NOMO-1 treated with DMSO at 0.1 percent for 48 hours (cell line): ENCODE measurements around the gene KIAA0930.
"Not testable (repeated sequence)": the region's sequence is repeated elsewhere in the genome, so short reads cannot be mapped to it uniquely, and the experiment has no call there.

Experiments
- DNase-seq: peaks from one replicate; lab custom pipeline; 2025; ENCODE audit not compliant: unreplicated experiment; lab: John Stamatoyannopoulos, UW

The KIAA0930 gene

DNA sequence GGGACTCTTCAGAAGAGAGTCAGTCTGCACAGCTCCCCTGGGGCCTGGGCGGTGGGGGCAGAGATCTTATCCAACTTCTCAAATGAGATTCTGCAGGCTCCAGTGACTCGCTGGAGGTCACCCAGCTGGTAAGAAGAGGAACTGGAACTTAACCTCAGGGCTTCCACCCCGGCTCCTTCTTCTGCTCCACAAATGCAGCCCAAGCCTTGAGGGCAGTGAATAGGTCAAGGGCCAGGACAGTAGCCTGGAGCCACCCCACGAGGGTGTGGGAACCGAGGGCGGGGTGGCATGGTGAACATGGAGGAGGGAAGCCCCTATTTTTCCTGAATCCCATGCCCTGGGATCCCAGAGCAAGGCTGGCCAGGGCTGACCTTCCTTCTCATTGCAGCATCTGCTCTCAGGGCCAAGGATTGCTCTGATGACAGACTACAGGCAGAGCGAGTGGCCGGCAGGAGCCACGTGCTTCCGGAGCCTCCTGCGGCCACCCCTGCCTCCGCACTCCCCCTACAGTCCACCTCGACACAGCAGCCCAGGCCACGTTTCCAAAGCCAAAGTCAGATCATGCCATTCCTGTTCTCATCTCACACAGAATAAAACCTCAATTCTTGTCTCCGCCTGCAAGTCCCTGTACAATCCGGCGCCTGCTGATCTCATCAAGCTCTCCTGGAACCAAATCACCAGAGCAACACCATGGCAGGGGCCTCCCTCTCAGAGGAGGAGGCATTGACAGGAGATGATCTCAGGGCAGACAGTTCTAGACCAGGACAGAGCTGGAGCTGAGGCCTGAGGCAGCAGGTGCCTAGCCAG is 23.0 kb upstream of the KIAA0930 start:
- peak; percentile 88 for DNase-seq

DNA sequence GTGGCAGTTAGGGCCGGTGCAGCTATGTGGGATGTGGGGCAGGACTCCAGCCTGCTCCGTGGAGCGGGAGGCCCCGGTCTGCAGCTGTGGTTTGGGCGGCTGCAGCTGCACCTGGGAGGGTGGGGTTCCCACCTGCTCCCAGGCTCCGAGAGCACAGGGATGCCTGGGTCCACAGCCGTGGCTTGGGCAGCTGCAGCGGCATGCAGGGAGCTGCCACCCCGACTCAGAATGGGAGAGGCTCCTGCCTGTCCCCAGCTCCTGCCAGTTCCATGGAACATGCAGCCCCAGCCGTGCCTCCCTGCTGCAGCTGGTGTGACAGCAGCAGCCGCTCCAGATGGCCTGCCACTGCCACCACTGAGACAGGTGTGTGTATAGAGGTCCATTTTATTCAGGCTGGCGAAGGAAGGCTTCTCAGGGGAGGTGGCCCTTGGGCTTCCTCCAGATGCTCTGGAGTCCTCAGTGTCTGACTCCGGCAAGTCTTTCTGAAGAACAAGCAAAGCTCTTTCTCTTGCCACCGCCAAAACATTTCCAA is 22.3 kb upstream of the KIAA0930 start:
- no peak for DNase-seq

DNA sequence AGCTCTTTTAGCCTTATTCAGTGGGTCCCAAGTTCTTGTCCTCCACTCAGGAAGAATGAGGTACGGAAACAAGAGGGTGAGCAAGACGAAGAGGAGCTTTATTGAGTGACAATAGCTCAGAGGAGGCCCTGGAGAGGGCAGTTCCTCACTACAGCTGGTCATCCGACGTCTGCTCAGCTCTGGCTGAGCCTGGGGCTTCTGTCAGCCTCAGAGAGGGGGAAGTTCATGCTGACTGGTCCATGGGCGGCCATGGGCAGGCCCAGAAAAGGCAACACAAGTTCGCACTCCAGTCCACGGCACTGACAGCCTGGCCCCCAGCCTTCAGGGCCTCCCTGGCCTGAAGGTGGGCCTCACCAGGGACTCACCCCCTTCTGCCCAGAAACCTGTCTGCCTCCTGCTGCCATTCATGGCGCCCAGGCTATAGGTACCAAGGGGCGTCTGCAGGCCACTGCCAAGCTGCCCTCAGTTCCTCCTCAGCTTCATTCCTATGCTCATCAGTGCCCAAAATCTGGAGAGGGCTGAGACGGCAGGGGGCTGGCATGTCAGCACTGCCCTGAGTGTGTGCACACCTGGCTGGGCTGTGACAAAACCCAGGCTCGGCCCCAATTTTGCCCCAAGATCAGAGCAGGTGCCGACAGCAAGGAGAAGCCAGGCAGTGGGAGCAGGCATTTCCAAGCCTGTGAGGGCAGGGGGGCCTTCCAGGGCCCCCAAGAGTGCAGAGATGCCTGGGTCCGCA is 21.7 kb upstream of the KIAA0930 start:
- no peak for DNase-seq

DNA sequence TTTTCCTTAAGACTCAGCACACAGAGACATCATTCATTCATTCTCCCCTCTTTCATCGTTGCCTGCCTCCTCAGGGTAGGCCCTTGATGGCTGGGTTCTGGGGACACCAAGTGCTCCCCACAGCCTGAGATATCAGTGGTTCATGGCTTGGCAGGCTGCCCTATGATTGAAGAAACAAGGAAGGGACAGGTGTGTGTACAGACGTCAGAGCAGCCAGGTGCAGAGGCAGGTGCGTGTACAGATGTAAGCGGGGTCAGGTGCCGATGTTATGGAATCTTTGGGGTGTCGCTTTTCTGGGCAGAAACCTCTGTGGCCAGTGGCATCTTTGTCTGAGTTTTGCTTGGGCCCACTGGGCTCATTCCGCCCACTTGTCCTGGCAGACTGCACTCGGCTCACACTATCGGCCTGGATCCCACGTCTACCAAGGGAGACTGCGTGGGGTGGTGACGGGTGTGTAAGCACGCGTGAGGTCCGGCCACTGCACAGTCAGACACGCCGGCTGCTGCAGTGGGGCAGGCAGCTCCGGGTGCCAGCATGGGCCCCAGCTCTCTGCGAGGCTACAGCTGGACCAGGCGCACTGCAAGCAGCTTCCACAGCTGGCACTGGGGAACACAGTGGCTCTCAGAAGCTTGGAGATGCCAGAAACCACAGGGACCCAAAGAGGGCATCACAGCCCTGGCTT is 20.9 kb upstream of the KIAA0930 start:
- DNase-seq: no peak

DNA sequence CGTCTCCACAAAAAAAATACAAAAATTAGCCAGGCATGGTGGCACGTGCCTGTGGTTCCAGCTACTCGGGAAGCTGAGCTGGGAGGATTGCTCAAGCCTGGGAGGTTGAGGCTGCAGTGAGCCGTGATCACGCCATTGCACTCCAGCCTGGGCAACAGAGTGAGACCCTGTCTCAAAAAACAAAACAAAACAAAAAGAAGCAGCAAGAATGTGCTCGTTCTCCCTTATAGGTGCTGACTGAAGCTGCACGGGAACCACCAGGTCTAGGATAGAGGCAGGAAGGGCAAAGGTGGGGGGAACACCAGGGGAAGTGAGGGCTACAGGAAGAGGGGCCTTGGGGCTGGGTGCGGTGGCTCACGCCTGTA is 19.7 kb upstream of the KIAA0930 start:
- DNase-seq: not testable (repeated sequence)

DNA sequence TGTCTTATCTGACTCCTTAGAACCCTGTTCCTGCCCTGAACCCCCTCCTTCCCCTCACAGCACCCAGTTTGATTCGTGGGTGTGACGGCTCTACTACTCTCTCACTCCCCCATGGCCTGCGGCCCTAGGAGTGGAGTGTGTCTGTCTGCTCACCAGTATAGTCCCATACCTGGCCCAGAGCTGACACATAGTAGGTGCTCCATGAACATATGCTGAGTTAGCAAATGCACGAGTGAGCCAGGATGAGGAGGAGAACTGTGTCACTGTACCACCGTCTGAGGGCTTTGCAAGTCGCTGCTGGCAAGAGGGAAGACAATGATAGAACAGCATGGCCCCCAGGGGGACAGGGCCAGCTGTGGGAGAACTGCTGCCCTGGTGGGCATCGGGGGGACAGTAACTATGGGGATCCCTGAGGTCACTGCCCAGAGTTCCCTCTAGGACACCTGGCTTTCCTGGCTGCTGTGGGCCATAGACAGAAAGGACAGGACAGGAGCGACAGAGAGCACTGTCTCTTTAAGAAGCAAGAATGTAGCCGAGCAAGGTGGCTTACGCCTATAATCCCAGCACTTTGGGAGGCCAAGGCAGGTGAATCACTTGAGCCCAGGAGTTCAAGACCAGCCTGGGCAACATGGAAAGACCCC is 19.2 kb upstream of the KIAA0930 start:
- DNase-seq: no peak

DNA sequence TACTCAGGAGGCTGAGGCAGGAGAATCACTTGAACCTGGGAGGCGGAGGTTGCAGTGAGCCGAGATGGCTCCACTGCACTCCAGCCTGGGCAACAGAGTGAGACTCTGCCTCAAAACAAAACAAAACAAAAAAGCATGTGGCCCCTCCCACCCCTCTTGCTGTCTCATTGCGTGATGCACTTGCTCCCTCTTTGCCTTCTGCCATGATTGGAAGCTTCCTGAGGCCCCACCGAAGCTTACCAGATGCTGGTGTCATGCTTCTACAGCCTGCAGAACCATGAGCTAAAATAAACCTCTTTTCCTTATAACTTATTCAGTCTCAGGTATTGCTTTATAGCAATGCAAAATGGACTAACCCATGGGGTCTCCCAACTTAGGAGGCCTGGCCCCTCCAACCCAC is 17.2 kb upstream of the KIAA0930 start:
- DNase-seq: not testable (repeated sequence)

DNA sequence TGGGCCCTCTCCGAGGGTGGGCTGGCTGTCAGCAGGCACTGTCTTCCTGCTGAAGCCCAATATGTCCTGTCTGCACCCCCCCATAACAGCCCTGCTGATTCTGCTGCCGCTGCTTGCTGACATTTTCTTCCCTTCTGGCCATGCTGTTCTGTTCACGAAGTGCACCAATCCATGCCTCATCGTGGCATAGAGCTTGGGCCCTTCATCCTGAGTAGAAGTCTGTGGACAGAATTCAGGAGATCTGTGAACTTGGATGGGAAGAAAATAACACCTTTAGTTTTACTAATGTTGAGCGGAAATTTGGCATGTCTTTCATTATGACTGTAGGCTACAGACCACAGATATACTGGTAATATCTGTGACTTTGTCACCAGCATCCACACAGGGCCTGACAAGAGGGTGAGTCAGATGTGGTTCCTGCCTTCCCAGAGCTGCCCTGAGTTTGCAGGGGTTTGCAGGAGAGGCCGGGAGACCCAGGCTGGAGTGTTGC is 14.1 kb upstream of the KIAA0930 start:
- DNase-seq: no peak

DNA sequence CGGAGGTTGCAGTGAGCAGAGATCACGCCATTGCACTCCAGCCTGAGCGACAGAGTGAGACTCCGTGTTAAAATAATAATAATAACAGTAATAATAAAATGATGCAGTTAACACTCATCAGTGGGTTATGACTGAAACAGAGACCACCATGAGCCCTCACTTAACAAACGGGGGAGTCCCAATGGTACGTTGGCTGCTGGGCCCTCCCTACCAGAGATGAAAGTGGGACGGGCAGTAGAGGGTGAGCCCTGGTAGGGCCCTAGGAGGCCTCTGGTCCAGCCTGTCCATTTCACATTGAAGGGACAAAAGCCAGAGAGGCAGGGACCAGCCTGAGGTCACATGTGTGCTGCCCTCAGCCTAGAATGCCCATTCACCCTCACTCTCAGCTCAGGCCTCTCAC is 13.7 kb upstream of the KIAA0930 start:
- no peak for DNase-seq

DNA sequence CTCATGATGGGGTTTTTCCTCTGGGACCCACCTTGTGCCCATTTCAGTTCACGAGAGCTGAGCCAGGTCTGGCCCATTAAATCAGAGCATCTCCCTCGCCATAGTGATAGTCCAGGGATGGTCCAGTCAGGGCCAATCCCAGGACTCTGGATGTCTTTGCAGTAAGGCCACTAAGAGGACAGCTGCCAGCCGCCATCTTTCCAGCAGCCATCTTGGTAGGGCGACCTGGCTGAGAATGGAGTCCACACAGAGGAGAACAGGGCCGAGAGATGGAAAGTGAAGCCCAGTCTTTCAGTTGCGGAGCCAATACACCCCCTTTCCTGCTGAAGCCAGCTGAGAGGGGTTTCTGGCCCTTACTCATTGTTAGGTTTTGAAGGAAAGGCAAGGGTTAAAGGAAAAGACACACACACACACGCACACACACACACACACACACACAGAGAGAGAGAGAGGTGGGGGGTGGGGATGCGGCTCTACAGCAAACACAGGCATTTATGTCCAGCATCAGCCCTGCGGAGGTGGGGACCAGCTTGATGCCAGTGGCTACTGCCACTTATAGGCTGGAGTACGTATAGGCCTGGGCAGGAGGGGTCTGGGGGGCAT is 12.4 kb upstream of the KIAA0930 start:
- no peak for DNase-seq

DNA sequence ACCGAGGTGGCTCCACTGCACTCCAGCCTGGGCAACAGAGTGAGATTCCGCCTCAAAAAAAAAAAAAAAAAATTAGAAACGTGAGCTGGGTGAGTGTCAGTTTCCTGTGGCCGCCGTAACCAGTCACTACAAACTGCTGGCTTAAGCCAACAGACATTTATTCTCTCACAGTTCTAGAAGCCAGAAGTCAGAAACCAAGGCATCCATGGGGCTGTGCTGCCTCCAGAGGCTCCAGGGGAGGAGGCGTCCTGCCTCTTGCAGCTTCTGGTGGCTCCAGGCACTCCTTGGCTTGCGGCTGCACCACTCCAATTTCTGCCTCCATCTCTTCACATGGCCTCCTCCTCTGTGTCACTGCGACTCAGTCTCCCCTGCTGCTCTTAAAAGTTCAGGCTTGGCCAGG is 11.1 kb upstream of the KIAA0930 start:
- no peak for DNase-seq

DNA sequence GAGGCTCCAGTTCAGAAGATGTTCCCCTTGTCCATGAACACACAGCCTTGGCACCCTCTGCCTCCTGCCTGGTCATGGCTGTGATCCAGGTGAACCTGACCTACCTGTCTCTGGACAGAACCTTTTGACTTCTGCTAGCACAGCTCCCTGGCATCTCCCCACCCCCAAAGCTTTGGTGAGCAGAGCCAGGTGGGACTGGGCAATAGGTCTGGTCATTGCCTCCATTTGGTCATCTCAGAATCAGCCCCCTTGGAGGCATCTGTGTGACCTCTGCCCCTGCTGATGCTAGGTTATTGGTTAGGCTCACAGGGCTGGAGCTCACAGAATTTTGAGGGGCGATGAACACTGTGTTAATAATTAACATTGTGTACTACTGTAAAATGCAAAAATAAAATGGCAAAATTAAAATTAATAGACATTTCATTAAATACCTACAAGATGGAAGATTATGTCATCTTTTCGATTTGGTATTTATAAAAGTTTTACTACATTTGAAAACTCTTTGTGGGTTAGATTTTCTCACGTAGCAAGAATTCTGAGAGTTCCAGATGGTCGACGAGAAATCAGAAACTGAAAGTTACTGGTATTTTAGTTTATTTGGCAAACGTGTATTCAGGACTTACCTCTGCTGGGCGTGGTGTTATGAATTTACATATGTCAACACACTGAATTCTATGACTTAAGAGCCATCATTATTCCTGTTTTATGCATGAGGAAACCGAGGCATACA is 8.3 kb upstream of the KIAA0930 start:
- no peak for DNase-seq

DNA sequence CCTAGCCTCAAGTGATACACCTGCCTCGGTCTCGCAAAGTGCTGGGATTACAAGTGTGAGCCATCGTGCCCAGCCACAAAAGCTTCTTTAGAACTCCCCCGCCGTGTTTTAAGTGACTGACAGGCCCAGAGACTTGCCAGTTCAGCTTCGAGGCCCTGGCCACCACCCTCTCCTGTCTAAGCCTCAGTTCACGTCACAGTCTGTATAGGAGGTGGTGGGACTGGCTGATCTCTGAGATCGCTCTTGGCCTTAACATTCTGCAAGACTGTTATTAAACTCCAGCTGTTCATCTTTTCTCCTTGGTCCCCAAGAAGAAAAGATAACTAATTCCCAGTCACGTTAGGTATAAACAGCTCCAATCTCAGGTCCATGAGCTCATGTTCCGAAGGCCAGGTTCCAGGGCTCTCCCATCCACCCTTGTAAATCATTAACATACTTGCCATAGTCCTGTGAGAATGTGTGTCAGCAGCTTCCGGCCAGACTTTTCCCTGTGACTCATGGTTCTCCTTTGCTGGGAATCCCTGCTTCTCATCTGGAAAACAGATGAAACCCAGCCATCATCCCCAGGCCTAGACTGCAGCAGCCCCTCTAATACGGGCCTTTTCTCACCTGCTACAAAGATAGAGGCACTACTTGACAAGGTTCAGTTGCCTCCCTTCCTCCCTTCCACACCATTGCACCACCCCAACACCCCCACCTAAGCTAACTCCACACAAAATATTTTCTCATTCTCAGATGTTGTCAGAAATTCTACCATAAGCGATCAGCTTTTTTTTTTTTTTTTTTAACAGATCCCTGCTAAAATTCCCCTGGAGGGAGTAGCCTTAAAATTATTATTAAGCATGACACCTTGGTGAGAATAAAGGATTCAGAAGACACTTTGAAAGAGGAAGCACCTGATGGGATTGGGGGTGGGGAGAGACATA is 5.6 kb upstream of the KIAA0930 start:
- no peak for DNase-seq

DNA sequence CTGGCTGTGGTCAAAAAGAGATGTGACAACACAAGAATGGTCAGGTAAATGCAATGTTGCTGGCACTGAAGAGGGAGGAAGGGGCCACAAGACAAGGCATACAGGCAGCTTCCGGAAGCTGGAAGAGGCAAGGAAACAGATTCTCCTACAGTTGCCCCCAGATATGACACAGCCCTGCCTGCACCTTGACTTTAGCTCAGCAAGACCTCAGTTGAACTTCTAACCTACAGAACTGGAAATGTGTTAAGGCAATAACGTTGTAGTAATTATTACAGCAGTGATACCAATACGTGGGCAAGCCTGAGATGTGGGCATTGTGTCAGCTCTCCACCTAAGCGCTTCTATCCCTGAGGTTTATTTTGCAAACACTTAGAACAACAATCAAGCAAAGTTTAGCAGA is 4.2 kb upstream of the KIAA0930 start:
- no peak for DNase-seq

DNA sequence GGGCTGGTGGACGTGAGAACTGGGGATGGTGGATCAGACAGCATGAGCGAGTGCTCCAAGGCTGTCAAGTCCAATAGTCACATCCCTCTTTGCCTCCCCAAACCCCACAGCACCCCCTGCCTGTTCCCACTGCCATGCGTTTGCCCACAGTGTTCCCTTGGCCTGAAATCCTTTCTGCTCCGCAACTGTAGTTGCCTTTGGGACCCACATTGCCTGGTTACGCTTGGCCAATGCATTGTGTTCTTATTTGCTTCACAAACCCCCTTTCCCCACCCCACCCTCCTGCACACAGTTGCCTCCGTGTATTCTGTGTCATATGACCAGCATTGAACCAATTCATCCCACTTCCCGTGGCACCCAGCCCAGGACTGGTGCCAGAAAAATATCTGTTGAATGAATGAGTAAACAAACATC is 2.1 kb upstream of the KIAA0930 start:
- DNase-seq: no peak

DNA sequence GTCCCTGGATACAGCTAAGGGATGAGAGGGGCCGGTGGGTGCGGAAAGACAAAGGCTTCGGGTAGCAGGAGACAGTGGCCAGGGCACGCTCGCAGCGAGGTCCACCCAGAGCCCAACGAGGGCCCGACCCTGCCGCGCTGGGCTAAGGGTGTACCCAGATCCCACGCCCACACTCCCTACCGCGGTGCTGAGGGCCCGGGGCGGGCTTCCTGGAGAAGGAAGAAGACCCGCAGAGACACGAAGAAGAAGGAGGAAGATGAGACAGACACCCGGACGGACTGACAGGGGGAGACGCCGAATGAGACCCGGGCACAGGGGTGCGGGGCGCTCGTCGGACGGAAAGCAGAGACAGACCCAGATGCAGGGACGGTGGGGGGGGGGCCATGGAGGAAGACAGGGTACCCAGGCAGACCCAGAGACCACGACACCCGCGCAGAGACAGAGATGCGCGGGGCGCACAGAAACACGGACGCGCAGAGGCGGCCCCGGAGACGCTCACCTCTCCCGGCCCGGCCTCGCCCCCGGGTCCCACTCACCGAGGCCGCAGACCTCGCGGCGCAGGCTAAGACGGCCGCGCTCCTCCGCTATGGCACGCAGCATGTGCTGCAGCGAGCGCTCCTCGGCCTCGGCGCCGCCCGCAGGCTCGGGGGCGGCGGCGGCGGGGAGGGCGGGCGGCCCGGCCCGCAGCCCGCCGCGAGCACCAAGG is 437 bp downstream of the KIAA0930 start:
- DNase-seq: no peak

DNA sequence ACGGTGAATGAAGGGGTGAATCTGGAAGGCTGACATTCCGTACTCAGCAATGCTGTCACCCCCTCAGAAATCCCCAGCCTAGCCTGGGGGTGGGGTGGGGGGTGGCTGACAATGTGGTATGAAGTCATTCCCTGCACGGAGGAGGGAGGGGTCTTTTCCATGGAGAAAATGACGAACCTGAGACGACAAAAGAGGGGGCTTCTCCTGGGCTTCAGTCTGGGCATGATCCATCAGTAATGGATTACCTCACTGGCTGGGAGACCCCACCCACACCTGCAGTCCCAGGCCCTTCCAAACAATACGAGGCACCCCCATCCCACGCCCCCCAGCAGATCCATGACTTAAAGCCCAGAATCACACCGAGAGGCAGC is 1.0 kb downstream of the KIAA0930 start:
- no peak for DNase-seq

DNA sequence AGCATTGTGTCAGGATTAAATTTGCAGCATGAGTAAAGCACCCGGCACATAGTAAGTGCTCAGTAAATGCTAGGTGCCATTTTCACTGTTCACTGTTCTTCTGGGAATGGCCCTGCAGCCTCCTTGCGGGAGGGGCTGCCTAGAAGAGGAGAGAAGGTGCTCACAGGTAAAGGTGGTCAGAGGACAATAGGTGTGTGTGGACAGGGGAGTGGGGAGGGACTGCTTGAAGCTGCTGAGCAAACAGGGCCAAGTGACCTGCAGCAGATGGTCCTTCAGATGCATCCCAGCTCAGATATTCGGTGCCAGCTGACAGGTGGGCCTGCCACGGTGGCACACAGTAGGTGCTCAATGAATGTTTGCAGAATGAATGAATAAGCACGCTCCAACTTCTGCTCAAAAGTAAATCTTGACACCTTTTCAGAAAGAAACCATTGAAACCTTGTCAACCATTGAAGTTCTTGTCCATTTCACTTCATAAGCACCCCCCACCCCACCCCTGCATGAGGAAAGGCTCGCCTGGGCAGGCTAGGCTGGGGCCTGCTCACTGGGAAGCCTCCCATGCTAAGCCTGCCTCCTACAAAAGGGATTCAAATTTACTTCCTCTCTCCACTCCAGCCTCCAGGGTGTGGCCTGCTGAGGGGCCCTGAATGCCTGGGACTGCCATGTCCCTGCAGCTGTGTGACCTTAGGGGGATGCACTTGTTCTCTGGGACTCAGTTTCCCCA is 1.6 kb downstream of the KIAA0930 start:
- DNase-seq: peak; percentile 41
